Astrocyte (in vitro differentiated cells and primary cell): Measurements from ENCODE around the gene EVA1B. TPM values are rescaled to one million over a fixed set of nuclear protein-coding genes. Genes with fewer than 3 reads are reported as not detected.

Experiments used
- DNase-seq: peaks from one replicate; pipeline ENCODE4 v3.0.0-alpha.2; 2010; ENCODE audit warnings: low read depth
- FAIRE-seq: peaks from 2 replicates; lab custom pipeline; 2011; peaks lifted over from hg19 to GRCh38; lab: Jason Lieb, UNC
- H2AFZ ChIP-seq: 2 replicates; pipeline ENCODE4 v1.6.0; 2012; ENCODE audit warnings: low read depth, low read length, inconsistent platforms
- H3K27ac ChIP-seq: 2 replicates; pipeline ENCODE4 v1.5.1; 2011; ENCODE audit warnings: low read depth, low read length, inconsistent platforms
- H3K27me3 ChIP-seq: 2 replicates; pipeline ENCODE4 v1.6.0; 2011; ENCODE audit warnings: low read length, inconsistent platforms; ENCODE audit not compliant: insufficient read depth
- H3K36me3 ChIP-seq: 2 replicates; pipeline ENCODE4 v1.5.1; 2011; ENCODE audit warnings: low read length, inconsistent platforms; ENCODE audit not compliant: insufficient read depth
- H3K4me1 ChIP-seq: 2 replicates; pipeline ENCODE4 v1.5.1; 2011; ENCODE audit warnings: low read length, inconsistent platforms; ENCODE audit not compliant: insufficient read depth
- H3K4me2 ChIP-seq: 2 replicates; pipeline ENCODE4 v1.6.0; 2012; ENCODE audit warnings: low read length, inconsistent platforms
- H3K4me3 ChIP-seq: 2 replicates; pipeline ENCODE4 v1.5.1; 2011; ENCODE audit warnings: low read depth, mild to moderate bottlenecking, low read length, inconsistent platforms; ENCODE audit not compliant: insufficient read depth
- H3K79me2 ChIP-seq: 2 replicates; pipeline ENCODE4 v1.6.0; 2012; ENCODE audit warnings: mild to moderate bottlenecking, low read length, inconsistent platforms; ENCODE audit not compliant: insufficient read depth
- H3K9ac ChIP-seq: 2 replicates; pipeline ENCODE4 v1.6.0; 2012; ENCODE audit warnings: mild to moderate bottlenecking, low read length, inconsistent platforms
- H3K9me3 ChIP-seq: 2 replicates; pipeline ENCODE4 v1.5.1; 2012; ENCODE audit warnings: low read depth, mild to moderate bottlenecking, low read length, inconsistent platforms; ENCODE audit not compliant: insufficient read depth
- H4K20me1 ChIP-seq: 2 replicates; pipeline ENCODE4 v1.6.0; 2012; ENCODE audit warnings: low read length, inconsistent platforms; ENCODE audit not compliant: insufficient read depth
- H3K27ac Mint-ChIP-seq: one replicate; pipeline ENCODE4 v1.8.0; 2021; ENCODE audit warnings: mild to moderate bottlenecking, mixed read lengths; ENCODE audit not compliant: unreplicated experiment
- H3K27me3 Mint-ChIP-seq: one replicate; pipeline ENCODE4 v1.8.0; 2021; ENCODE audit warnings: low read depth, mixed read lengths; ENCODE audit not compliant: unreplicated experiment
- H3K36me3 Mint-ChIP-seq: one replicate; pipeline ENCODE4 v1.8.0; 2021; ENCODE audit warnings: low read depth, mixed read lengths; ENCODE audit not compliant: unreplicated experiment
- H3K4me1 Mint-ChIP-seq: one replicate; pipeline ENCODE4 v1.8.0; 2021; ENCODE audit warnings: low read depth, mixed read lengths; ENCODE audit not compliant: unreplicated experiment
- H3K4me3 Mint-ChIP-seq: one replicate; pipeline ENCODE4 v1.8.0; 2021; ENCODE audit warnings: mild to moderate bottlenecking, moderate library complexity, mixed read lengths; ENCODE audit not compliant: unreplicated experiment
- H3K9me3 Mint-ChIP-seq: one replicate; pipeline ENCODE4 v1.8.0; 2021; ENCODE audit warnings: mild to moderate bottlenecking, mixed read lengths; ENCODE audit not compliant: unreplicated experiment
- CTCF ChIP-seq: IDR thresholded peaks from 2 replicates; pipeline ENCODE4 v1.5.1; 2011; ENCODE audit warnings: low read depth, mild to moderate bottlenecking, inconsistent platforms, low read length, moderate library complexity; ENCODE audit not compliant: insufficient read depth
- EZH2 ChIP-seq: IDR thresholded peaks from 2 replicates; pipeline ENCODE4 v1.6.1; 2012; ENCODE audit warnings: mild to moderate bottlenecking, low read length, inconsistent platforms; ENCODE audit not compliant: insufficient read depth
- total RNA-seq: library from RNA; stranded (reverse); gene quantifications from 2 replicates; pipeline ENCODE4 v1.2.1, GENCODE V29; 2021

The EVA1B gene
- total RNA-seq, 1 donor from 2014 or later = 57.3 TPM

- H2AFZ ChIP-seq = no peak overlapping the region
- H3K27ac Mint-ChIP-seq = peak overlapping the region; percentile 80
- H3K36me3 ChIP-seq = no peaks in the 10 kb centered on the region
- no peak overlapping the region for H3K27ac ChIP-seq
- peaks cover 6% of the 10 kb centered on the region for H3K27me3 Mint-ChIP-seq
- no peaks in the 10 kb centered on the region for H3K9me3 ChIP-seq
- peaks cover 3% of the 10 kb centered on the region for H3K9me3 Mint-ChIP-seq
- DNase-seq (no peak), FAIRE-seq (no peak)
- no peaks in the 10 kb centered on the region for H3K27me3 ChIP-seq
- H3K36me3 Mint-ChIP-seq = peaks cover 33% of the 10 kb centered on the region
- no peak overlapping the region for H3K4me3 Mint-ChIP-seq
- H3K4me3 ChIP-seq = no peak overlapping the region
- H3K4me1 ChIP-seq = peaks cover 26% of the 10 kb centered on the region
- no peaks in the 10 kb centered on the region for H3K79me2 ChIP-seq
- peaks cover 25% of the 10 kb centered on the region for H3K4me1 Mint-ChIP-seq
- H3K9ac ChIP-seq = no peak overlapping the region
- TF ChIP-seq CTCF = no peak
- TF ChIP-seq EZH2 = no peak
- no peak overlapping the region for H3K4me2 ChIP-seq
- peaks cover 3% of the 10 kb centered on the region for H4K20me1 ChIP-seq
Measured at GRCh38 chr1:36328713-36329112, 5.3 kb upstream of the EVA1B start.

GRCh38 chr1:36328088-36328480 is 4.6 kb upstream of the EVA1B start:
- Mint-ChIP-seq H3K27me3 (peaks cover 6% of the 10 kb centered on the region), H3K27ac (no peak overlapping the region), H3K4me1 (peaks cover 25% of the 10 kb centered on the region), H3K36me3 (peaks cover 33% of the 10 kb centered on the region), H3K9me3 (peaks cover 3% of the 10 kb centered on the region), H3K4me3 (no peak overlapping the region)
- Histone ChIP-seq H3K27ac (no peak overlapping the region), H3K9me3 (no peaks in the 10 kb centered on the region), H2AFZ (no peak overlapping the region), H3K4me3 (no peak overlapping the region), H3K4me2 (no peak overlapping the region), H3K4me1 (peaks cover 27% of the 10 kb centered on the region), H3K9ac (no peak overlapping the region), H3K79me2 (peaks cover 2% of the 10 kb centered on the region), H4K20me1 (peaks cover 3% of the 10 kb centered on the region), H3K36me3 (no peaks in the 10 kb centered on the region), H3K27me3 (no peaks in the 10 kb centered on the region)
- DNase-seq (no peak), FAIRE-seq (no peak)
- TF ChIP-seq CTCF = no peak
- no peak for TF ChIP-seq EZH2

DNA sequence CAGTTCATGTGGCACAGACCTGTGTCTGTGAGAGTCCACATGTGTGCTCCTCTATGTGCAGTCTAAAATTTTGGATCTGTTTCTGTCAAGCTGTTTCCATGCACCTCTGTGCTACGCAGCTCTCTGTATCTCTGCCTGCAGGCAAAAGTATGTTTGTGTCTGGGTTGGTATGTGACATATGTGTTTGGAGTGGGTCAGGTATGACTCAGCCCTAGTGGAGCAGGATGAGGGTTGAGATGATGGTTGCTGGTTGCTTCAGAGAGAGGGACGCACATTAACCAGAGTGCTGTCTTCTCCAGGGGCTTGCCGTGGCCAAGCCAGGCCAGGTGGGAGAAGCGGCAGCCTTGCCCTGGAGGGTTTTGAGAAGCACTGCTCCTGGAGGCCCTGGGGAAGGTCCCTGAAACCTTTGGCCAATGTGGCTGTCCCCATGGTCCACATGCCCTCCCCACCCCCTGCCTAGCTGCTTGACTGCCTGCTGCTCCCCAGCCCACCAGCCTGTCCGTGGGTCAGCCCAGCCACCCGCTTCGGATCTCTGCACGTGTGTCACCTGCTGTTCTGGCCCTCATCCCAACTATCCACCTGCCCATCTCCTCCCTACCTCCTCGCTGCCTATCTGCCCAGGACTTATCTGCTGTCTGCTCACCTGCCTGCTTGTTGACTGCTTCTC is 4.1 kb upstream of the EVA1B start:
- no peak overlapping the region for H3K27ac ChIP-seq
- Mint-ChIP-seq H3K4me3 (no peak overlapping the region), H3K9me3 (peaks cover 3% of the 10 kb centered on the region), H3K27me3 (peaks cover 4% of the 10 kb centered on the region), H3K27ac (no peak overlapping the region), H3K4me1 (peaks cover 25% of the 10 kb centered on the region), H3K36me3 (peaks cover 30% of the 10 kb centered on the region)
- H3K36me3 ChIP-seq = no peaks in the 10 kb centered on the region
- peaks cover 7% of the 10 kb centered on the region for H3K79me2 ChIP-seq
- peaks cover 3% of the 10 kb centered on the region for H4K20me1 ChIP-seq
- peak; percentile 65 for FAIRE-seq
- no peaks in the 10 kb centered on the region for H3K27me3 ChIP-seq
- no peak overlapping the region for H3K9ac ChIP-seq
- H3K9me3 ChIP-seq = no peaks in the 10 kb centered on the region
- H2AFZ ChIP-seq = no peak overlapping the region
- H3K4me1 ChIP-seq = peaks cover 27% of the 10 kb centered on the region
- TF ChIP-seq CTCF (no peak), EZH2 (no peak)
- no peak overlapping the region for H3K4me3 ChIP-seq
- DNase-seq = peak; percentile 47
- H3K4me2 ChIP-seq = peak overlapping the region; percentile 11
